SK-N-SH treated with all-trans-retinoic acid at 6 μM for 48 hours (cell line): ENCODE results near the gene PLA2G12B.

Source experiments
- ARNTL ChIP-seq: fragments of 450-650 bp; formaldehyde crosslinking; IDR thresholded peaks from 2 replicates; pipeline ENCODE4 v1.5.0; 2020; ENCODE audit warnings: low read depth, mild to moderate bottlenecking, moderate library complexity, borderline replicate concordance
- GLIS3 ChIP-seq: fragments of 250-450 bp; sonication (Bioruptor Pico); IDR thresholded peaks from 2 replicates; pipeline ENCODE4 v1.5.0; 2020; ENCODE audit warnings: mild to moderate bottlenecking, moderate library complexity
- PPARA ChIP-seq: fragments of 250-450 bp; sonication (Bioruptor Pico); IDR thresholded peaks from 2 replicates; pipeline ENCODE4 v1.5.0; 2020; ENCODE audit warnings: mild to moderate bottlenecking, borderline replicate concordance
- RARB ChIP-seq: fragments of 250-450 bp; sonication (Bioruptor Pico); IDR thresholded peaks from 2 replicates; pipeline ENCODE4 v1.8.0; 2021; ENCODE audit warnings: mild to moderate bottlenecking, moderate library complexity
- TOX ChIP-seq: fragments of 250-450 bp; sonication (Bioruptor Pico); IDR thresholded peaks from 2 replicates; pipeline ENCODE4 v1.8.0; 2021; ENCODE audit warnings: mild to moderate bottlenecking, moderate library complexity, borderline replicate concordance
- ZC3H10 ChIP-seq: fragments of 250-450 bp; sonication (Bioruptor Pico); IDR thresholded peaks from 2 replicates; pipeline ENCODE4 v1.5.1; 2021; ENCODE audit warnings: mild to moderate bottlenecking, moderate library complexity
- ZFP30 ChIP-seq: fragments of 450-650 bp; formaldehyde crosslinking; IDR thresholded peaks from 2 replicates; pipeline ENCODE4 v1.5.0; 2022; ENCODE audit warnings: mild to moderate bottlenecking, moderate library complexity
- ZNF8 ChIP-seq: fragments of 450-650 bp; formaldehyde crosslinking; IDR thresholded peaks from 2 replicates; pipeline ENCODE4 v1.5.0; 2020; ENCODE audit warnings: mild to moderate bottlenecking, moderate library complexity
- TF ChIP-seq, protein P1 (sequence below): fragments of 250-450 bp; sonication (Bioruptor Pico); IDR thresholded peaks from 2 replicates; pipeline ENCODE4 v1.5.0; 2020; ENCODE audit warnings: mild to moderate bottlenecking, moderate library complexity
- TF ChIP-seq, protein P2 (sequence below): fragments of 250-450 bp; sonication (Bioruptor Pico); IDR thresholded peaks from 2 replicates; pipeline ENCODE4 v1.5.1; 2021; ENCODE audit warnings: mild to moderate bottlenecking, moderate library complexity
- TF ChIP-seq, protein P3 (sequence below): fragments of 250-450 bp; sonication (Bioruptor Pico); IDR thresholded peaks from 2 replicates; pipeline ENCODE4 v1.5.1; 2020; ENCODE audit warnings: low read depth, mild to moderate bottlenecking, moderate library complexity
- TF ChIP-seq, protein P4 (sequence below): fragments of 250-450 bp; sonication (Bioruptor Pico); IDR thresholded peaks from 2 replicates; pipeline ENCODE4 v1.8.0; 2021; ENCODE audit warnings: low read depth, mild to moderate bottlenecking, moderate library complexity, borderline replicate concordance
- TF ChIP-seq, protein P5 (sequence below): fragments of 250-450 bp; sonication (Bioruptor Pico); IDR thresholded peaks from 2 replicates; pipeline ENCODE4 v1.8.0; 2020; ENCODE audit warnings: mild to moderate bottlenecking, moderate library complexity, borderline replicate concordance

DNA sequence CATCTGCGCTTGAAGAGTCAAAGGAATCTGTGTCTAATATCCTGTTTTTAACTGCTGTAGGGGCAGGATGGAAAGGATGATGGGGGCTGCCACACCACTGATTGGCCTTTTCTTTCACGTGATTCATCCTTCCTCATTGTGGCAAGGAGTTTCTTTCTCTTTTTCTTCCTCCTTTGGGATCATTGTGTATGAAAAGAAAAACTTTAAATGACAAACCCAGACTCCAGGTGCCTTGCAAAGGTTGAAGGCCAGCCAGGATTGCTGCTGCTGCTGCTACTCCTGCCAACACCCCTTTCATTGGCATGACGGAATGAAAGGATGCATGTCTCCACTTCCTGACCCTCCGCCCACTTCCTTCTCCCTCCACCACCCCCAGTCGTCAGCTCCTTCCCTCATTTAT lies 67.6 kb downstream of the PLA2G12B start:
- TF ChIP-seq ZFP30 (CRISPR knock-in tag) (no peak), TOX (no peak), RARB (CRISPR knock-in tag) (no peak), PPARA (CRISPR knock-in tag) (no peak), ARNTL (CRISPR knock-in tag) (no peak), ZNF8 (CRISPR knock-in tag) (no peak), ZC3H10 (no peak), GLIS3 (CRISPR knock-in tag) (no peak)
- TF ChIP-seq, protein P1, sequence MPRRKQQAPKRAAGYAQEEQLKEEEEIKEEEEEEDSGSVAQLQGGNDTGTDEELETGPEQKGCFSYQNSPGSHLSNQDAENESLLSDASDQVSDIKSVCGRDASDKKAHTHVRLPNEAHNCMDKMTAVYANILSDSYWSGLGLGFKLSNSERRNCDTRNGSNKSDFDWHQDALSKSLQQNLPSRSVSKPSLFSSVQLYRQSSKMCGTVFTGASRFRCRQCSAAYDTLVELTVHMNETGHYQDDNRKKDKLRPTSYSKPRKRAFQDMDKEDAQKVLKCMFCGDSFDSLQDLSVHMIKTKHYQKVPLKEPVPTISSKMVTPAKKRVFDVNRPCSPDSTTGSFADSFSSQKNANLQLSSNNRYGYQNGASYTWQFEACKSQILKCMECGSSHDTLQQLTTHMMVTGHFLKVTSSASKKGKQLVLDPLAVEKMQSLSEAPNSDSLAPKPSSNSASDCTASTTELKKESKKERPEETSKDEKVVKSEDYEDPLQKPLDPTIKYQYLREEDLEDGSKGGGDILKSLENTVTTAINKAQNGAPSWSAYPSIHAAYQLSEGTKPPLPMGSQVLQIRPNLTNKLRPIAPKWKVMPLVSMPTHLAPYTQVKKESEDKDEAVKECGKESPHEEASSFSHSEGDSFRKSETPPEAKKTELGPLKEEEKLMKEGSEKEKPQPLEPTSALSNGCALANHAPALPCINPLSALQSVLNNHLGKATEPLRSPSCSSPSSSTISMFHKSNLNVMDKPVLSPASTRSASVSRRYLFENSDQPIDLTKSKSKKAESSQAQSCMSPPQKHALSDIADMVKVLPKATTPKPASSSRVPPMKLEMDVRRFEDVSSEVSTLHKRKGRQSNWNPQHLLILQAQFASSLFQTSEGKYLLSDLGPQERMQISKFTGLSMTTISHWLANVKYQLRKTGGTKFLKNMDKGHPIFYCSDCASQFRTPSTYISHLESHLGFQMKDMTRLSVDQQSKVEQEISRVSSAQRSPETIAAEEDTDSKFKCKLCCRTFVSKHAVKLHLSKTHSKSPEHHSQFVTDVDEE (CRISPR knock-in tag), result no peak
- TF ChIP-seq, protein P2, sequence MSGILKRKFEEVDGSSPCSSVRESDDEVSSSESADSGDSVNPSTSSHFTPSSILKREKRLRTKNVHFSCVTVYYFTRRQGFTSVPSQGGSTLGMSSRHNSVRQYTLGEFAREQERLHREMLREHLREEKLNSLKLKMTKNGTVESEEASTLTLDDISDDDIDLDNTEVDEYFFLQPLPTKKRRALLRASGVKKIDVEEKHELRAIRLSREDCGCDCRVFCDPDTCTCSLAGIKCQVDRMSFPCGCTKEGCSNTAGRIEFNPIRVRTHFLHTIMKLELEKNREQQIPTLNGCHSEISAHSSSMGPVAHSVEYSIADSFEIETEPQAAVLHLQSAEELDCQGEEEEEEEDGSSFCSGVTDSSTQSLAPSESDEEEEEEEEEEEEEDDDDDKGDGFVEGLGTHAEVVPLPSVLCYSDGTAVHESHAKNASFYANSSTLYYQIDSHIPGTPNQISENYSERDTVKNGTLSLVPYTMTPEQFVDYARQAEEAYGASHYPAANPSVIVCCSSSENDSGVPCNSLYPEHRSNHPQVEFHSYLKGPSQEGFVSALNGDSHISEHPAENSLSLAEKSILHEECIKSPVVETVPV (CRISPR knock-in tag), result no peak
- TF ChIP-seq, protein P3, sequence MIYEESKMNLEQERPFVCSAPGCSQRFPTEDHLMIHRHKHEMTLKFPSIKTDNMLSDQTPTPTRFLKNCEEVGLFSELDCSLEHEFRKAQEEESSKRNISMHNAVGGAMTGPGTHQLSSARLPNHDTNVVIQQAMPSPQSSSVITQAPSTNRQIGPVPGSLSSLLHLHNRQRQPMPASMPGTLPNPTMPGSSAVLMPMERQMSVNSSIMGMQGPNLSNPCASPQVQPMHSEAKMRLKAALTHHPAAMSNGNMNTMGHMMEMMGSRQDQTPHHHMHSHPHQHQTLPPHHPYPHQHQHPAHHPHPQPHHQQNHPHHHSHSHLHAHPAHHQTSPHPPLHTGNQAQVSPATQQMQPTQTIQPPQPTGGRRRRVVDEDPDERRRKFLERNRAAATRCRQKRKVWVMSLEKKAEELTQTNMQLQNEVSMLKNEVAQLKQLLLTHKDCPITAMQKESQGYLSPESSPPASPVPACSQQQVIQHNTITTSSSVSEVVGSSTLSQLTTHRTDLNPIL (CRISPR knock-in tag), result no peak
- TF ChIP-seq, protein P4, sequence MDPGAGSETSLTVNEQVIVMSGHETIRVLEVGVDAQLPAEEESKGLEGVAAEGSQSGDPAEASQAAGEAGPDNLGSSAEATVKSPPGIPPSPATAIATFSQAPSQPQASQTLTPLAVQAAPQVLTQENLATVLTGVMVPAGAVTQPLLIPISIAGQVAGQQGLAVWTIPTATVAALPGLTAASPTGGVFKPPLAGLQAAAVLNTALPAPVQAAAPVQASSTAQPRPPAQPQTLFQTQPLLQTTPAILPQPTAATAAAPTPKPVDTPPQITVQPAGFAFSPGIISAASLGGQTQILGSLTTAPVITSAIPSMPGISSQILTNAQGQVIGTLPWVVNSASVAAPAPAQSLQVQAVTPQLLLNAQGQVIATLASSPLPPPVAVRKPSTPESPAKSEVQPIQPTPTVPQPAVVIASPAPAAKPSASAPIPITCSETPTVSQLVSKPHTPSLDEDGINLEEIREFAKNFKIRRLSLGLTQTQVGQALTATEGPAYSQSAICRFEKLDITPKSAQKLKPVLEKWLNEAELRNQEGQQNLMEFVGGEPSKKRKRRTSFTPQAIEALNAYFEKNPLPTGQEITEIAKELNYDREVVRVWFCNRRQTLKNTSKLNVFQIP, result no peak
- TF ChIP-seq, protein P5, sequence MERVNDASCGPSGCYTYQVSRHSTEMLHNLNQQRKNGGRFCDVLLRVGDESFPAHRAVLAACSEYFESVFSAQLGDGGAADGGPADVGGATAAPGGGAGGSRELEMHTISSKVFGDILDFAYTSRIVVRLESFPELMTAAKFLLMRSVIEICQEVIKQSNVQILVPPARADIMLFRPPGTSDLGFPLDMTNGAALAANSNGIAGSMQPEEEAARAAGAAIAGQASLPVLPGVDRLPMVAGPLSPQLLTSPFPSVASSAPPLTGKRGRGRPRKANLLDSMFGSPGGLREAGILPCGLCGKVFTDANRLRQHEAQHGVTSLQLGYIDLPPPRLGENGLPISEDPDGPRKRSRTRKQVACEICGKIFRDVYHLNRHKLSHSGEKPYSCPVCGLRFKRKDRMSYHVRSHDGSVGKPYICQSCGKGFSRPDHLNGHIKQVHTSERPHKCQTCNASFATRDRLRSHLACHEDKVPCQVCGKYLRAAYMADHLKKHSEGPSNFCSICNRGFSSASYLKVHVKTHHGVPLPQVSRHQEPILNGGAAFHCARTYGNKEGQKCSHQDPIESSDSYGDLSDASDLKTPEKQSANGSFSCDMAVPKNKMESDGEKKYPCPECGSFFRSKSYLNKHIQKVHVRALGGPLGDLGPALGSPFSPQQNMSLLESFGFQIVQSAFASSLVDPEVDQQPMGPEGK (CRISPR knock-in tag), result no peak
